ENCODE results near the gene SLIT3. TPM values are rescaled to one million over a fixed set of nuclear protein-coding genes. Genes with fewer than 3 reads are reported as not detected.

Gene SLIT3
- total RNA-seq, 3 donors from 2014 or later (not counting 1 experiment from before 2014, with no cell fraction given) = 0.34 to 0.80 TPM; not detected in 1

DNA sequence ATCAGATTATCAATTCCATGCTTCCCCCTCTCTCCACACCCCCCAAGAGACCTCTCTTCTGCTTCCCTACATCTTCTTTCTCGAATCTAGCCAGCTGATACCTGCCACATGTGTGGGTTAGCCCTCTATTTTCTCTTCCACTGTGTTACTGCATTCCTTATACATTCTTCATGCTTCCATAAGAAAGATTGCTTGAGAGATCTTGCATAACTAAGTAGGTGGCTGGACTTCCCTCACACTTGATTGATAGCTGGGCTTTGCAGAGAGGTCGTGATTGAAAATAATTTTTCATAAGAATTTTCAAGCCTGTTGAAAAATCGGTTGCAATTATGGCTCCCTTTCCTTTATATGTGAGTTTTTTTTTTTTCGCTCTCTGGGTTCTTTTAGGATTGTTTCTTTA lies 688.8 kb downstream of the SLIT3 start:
- H3K27ac Mint-ChIP-seq = no peak overlapping the region
- no peaks in the 10 kb centered on the region for H3K9me3 ChIP-seq (ENCODE audit: control insufficient read depth, insufficient read depth, low read length)
- DNase-seq (no peak), ATAC-seq (no peak)
- H3K4me3 Mint-ChIP-seq = no peak overlapping the region
- peaks cover 0 to 3% of the 10 kb centered on the region in 2 donors for H3K27me3 Mint-ChIP-seq (ENCODE audit: low read depth in 2 of 2)
- peaks cover 9 to 10% of the 10 kb centered on the region in 2 donors for H3K4me1 Mint-ChIP-seq
- H3K9me3 Mint-ChIP-seq = no peaks in the 10 kb centered on the region
- H3K27me3 ChIP-seq (ENCODE audit: control insufficient read depth, insufficient read depth, low read length) = no peaks in the 10 kb centered on the region
- WGBS (ENCODE audit: insufficient coverage) = 86% methylated on average over 2 of the region's 4 CpGs
- H3K36me3 Mint-ChIP-seq = no peaks in the 10 kb centered on the region
- no peak overlapping the region for H3K27ac ChIP-seq (ENCODE audit: low read length)
- TF ChIP-seq, protein P1, sequence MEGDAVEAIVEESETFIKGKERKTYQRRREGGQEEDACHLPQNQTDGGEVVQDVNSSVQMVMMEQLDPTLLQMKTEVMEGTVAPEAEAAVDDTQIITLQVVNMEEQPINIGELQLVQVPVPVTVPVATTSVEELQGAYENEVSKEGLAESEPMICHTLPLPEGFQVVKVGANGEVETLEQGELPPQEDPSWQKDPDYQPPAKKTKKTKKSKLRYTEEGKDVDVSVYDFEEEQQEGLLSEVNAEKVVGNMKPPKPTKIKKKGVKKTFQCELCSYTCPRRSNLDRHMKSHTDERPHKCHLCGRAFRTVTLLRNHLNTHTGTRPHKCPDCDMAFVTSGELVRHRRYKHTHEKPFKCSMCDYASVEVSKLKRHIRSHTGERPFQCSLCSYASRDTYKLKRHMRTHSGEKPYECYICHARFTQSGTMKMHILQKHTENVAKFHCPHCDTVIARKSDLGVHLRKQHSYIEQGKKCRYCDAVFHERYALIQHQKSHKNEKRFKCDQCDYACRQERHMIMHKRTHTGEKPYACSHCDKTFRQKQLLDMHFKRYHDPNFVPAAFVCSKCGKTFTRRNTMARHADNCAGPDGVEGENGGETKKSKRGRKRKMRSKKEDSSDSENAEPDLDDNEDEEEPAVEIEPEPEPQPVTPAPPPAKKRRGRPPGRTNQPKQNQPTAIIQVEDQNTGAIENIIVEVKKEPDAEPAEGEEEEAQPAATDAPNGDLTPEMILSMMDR (IDR thresholded peaks at IDR 0.05) = no peak
- H3K4me3 ChIP-seq (ENCODE audit: low read length) = no peak overlapping the region
- peaks cover 5% of the 10 kb centered on the region for H3K4me1 ChIP-seq (ENCODE audit: control insufficient read depth, insufficient read depth, low read length)
- intact Hi-C loops (cut with micrococcal nuclease) = loop anchor here (2.0 kb wide), 1 partner anchor 33 kb away; the partner anchor contains the start of gene PANK3
- H3K36me3 ChIP-seq (ENCODE audit: control insufficient read depth, insufficient read depth, low read length) = no peaks in the 10 kb centered on the region

All from natural killer cell (primary cell).